GM12865 (cell line): Measurements from ENCODE around the gene ZFYVE19.

Experiments used
- DNase-seq: peaks from one replicate; pipeline ENCODE4 v3.0.0; 2010; ENCODE audit warnings: low read depth
- H3K4me3 ChIP-seq: 2 replicates; pipeline ENCODE4 v1.5.1; 2011; ENCODE audit warnings: mild to moderate bottlenecking, low read depth, low read length, control low read depth
- TF ChIP-seq, protein P1 (sequence below): IDR thresholded peaks from 2 replicates; pipeline ENCODE4 v1.5.1; 2011; ENCODE audit warnings: low read length, control low read depth, low read depth, inconsistent platforms; ENCODE audit not compliant: insufficient read depth; ENCODE audit errors: missing control alignments

The ZFYVE19 gene

DNA sequence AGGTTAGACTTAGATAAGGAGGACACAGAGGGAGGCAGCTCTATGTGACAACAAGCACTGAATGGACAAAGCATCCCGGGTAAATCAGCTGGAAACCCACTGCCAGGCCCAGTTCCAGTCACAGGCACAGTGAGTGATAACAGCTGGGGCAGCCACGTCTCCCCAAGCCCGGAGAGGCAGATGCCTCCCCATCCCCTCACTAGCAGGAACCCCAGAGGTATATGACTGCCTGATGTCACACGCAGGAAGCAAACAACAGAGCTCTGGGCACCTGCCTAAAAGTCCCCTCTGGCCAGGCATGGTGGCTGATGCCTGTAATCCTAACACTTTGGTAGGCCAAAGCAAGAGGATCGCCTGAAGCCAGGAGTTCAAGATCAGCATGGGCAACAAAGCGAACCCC, 18.9 kb upstream of the ZFYVE19 start:
- TF ChIP-seq, protein P1, sequence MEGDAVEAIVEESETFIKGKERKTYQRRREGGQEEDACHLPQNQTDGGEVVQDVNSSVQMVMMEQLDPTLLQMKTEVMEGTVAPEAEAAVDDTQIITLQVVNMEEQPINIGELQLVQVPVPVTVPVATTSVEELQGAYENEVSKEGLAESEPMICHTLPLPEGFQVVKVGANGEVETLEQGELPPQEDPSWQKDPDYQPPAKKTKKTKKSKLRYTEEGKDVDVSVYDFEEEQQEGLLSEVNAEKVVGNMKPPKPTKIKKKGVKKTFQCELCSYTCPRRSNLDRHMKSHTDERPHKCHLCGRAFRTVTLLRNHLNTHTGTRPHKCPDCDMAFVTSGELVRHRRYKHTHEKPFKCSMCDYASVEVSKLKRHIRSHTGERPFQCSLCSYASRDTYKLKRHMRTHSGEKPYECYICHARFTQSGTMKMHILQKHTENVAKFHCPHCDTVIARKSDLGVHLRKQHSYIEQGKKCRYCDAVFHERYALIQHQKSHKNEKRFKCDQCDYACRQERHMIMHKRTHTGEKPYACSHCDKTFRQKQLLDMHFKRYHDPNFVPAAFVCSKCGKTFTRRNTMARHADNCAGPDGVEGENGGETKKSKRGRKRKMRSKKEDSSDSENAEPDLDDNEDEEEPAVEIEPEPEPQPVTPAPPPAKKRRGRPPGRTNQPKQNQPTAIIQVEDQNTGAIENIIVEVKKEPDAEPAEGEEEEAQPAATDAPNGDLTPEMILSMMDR = no peak
- no peak for DNase-seq
- no peak overlapping the region for H3K4me3 ChIP-seq

DNA sequence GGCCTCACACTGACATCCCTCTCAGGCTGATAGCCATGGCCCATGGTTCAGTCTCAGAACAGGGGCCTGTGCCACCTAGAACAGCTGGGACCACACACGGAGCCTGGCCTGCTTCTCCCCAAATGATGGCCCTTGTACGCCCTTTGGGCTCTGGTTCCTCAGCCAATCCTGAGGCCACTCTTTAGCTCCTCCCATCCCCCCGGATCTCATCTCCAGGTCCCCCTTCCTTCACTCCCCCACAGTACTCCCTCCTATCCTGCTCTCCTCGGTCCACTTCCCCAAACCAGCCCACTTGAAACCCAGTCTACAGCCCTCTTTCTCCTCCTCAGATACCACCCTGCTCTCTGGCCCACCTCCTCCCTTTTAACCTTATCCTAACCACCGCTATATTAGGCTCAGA, 17.8 kb upstream of the ZFYVE19 start:
- no peak for DNase-seq
- no peak overlapping the region for H3K4me3 ChIP-seq
- TF ChIP-seq, protein P1 = no peak

DNA sequence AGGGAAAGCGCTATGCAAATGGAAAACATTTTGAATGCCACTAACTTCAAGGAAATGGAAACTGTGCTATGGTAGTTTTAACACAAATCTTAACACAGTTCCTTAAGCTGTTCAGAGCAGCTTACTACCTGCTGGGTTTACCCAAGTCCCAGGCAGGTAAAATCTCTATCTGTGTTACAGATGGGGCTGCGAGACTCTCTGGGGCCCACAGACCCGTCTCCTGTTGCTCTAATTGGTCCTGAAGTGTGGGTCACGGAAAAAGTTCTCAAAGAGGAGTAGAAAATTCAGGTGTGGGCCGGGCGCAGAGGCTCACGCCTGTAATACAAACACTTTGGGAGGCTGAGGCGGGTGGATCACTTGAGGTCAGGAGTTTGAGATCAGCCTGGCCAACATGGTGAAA, 16.9 kb upstream of the ZFYVE19 start:
- TF ChIP-seq, protein P1 = no peak
- H3K4me3 ChIP-seq = no peak overlapping the region
- DNase-seq = no peak

DNA sequence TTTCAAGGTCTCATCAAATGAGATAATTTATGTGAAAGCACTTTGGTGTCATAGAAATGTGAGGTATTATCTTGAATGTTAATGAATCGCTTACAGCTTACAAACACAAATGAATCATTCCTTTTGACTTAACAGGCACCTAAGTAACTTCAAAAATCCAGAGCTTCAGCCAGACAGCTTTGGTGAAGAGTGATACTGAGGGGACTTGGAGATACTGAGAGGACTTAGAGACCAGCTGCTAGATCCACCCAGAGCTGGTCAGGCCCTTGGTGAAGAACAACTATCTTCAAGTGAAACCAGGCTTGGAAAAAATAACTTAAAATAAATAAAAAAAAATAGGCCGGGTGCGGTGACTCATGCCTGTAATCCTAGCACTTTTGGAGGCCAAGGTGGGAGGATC, 16.2 kb upstream of the ZFYVE19 start:
- H3K4me3 ChIP-seq = no peak overlapping the region
- DNase-seq = no peak
- TF ChIP-seq, protein P1 = no peak

DNA sequence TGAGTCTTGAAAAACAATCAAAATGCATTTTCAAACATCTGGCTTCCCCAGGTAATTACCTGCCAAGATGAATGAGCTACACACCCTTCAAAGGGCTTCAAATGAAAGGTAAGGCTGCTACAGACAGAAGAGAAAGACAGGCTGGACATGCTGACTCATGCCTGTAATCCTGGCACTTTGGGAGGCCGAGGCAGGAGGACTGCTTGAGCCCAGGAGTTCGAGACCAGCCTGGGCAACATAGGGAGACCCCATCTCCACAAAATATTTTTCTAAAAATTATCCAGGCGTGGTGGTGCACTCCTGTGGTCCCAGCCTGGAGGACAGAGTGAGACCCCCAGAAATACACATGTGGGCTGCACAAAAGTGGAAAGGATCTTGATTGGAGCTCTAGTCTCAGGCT, 14.5 kb upstream of the ZFYVE19 start:
- DNase-seq = no peak
- H3K4me3 ChIP-seq = no peak overlapping the region
- TF ChIP-seq, protein P1 = no peak

DNA sequence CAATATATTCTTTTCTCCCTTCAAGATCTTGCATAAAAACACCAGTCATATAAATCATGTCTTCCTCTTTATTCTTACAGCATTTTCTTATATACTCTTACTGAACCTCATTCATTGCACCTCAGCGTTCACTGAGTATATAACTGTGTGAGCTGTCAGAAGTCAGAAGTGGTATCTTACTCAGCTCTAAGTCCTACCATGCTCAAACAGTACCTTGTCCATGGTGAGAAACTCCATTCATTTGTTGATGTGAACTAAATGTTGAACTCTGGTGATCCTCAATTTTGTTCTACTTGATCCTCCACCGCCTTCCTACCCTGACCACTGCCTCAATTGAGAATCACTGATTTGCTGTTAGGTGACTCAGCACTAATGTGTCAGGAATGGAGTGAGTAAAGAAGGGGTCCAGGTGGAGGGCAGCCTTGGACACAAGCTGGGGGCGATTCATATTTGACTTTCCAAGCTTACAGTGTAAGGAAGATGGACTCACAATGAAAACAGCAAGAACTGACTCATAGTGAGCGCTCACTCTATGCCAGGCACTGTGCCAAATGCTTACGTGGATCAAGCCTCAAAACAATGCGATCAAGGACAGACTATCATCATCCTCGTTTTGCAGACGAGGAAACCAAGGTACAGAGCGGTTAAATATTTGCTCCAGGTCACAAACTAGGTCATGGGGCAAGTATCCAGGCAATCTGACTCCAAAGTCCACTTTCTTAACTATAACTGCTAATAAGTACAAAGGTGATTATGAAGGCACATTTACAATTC, 13.5 kb upstream of the ZFYVE19 start:
- peak; percentile 24 for DNase-seq
- TF ChIP-seq, protein P1 = no peak
- no peak overlapping the region for H3K4me3 ChIP-seq

DNA sequence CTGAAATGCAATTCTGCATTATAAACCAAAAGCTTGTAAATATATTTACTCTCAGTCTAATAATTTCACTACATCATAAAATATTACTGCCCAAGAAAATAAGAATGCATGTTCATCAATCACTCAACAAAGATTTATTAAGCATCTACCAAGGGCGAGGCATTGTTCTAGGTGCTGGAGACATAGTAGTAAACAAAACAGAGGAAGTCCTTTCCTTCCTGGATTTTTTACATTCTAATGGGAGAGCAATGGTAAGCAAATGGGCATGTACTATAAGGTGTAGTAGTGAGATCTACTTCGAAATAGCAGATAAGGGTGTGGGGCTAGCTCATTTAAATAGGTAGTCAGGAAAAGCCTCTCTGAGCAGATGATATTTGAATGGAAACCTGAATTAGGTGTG, 10.8 kb upstream of the ZFYVE19 start:
- no peak overlapping the region for H3K4me3 ChIP-seq
- TF ChIP-seq, protein P1 = no peak
- no peak for DNase-seq
